Activated T-cell treated with anti-CD3 and anti-CD28 coated beads, Interleukin-2, amount 50 U/mL, for 48 hours (primary cell): Measurements from ENCODE around the gene RXFP2.
A peak's percentile ranks its signal among the peaks of the same experiment; 100 is the strongest.

Experiments used
- DNase-seq, 2 experiments: peaks; one replicate each; pipeline ENCODE4 v3.0.0-alpha.2; 2020

The RXFP2 gene, protein sequence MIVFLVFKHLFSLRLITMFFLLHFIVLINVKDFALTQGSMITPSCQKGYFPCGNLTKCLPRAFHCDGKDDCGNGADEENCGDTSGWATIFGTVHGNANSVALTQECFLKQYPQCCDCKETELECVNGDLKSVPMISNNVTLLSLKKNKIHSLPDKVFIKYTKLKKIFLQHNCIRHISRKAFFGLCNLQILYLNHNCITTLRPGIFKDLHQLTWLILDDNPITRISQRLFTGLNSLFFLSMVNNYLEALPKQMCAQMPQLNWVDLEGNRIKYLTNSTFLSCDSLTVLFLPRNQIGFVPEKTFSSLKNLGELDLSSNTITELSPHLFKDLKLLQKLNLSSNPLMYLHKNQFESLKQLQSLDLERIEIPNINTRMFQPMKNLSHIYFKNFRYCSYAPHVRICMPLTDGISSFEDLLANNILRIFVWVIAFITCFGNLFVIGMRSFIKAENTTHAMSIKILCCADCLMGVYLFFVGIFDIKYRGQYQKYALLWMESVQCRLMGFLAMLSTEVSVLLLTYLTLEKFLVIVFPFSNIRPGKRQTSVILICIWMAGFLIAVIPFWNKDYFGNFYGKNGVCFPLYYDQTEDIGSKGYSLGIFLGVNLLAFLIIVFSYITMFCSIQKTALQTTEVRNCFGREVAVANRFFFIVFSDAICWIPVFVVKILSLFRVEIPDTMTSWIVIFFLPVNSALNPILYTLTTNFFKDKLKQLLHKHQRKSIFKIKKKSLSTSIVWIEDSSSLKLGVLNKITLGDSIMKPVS

DNA sequence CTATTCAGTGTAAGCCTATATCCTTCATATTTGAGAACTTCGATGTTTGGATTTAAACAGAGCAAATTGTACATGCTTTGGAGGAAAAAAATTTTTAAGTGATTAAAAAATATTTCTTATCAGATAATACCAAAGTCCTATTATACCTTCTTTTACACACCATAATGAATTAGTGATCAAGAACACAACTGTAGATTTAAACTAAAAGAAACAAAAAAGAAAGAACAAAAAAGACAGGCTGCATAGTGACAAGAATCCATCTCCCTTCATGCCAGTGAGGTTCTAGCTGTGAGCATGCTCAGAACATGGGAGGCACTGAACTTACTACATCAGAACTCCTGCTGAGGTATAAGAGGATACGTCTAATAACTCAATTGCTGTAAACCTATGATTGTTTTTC, at the start of gene RXFP2:
RXFP2 (plus strand) TSS at position 301 of the 400 bp plus-strand sequence; CDS start at position 388, 87 bp downstream.
- no peak for DNase-seq

DNA sequence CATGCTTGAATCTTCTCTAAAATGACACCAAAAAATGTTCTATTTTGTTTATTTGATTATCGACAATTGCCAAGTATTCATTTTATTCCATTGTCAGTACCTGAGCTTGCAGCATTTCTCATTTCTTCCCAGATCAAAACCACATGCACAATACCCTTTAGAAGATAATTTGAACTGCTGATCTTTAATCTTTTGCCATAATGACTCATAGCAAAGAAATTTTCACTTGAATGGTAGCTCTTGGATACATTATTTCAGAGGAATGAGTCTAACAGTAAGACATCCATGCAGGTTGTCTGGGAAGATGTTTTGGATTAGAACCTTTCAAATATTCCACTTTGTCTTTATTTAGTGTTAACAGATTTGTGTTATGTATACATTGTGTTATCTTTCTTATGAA, 42.0 kb upstream of the RXFP2 start:
- DNase-seq = no peak

DNA sequence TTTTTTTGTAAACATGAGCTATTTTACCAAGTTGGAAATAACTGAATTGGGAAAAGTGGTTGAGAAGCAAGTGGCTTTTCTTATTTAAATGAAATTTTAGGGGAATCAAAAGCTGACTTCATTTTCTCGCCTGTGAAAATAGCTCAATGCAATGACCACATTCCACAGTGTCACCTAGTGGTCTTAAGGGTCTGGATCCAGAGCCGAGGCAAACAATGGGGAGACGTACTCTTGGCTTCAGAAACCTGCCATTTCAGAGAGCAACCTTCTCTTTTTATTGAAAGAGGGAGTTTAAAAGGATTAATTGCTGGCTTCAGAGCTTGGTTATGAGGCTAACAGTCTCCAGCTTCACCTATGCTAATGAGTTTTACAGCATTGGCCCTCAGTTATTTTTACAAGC, 39.7 kb upstream of the RXFP2 start:
- DNase-seq = no peak

DNA sequence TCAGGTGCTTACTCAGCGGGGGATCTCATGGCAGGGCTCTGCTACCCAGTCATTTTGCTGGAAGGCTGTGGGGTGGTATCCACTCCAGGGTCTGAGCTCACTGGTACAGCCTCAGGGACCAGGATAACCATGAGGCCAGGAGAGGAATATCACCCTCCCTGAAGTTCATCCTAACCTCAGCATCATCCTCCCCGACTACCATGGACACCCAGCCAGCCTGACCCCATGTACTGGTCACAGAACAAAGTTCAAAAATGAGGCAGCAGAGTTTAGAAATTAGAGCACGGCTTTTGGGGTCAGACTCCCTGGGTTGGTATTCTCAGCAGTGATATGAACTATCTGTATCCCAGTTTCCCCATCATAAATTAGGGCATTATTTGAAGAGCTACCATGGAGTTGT, 35.5 kb upstream of the RXFP2 start:
- DNase-seq = no peak

DNA sequence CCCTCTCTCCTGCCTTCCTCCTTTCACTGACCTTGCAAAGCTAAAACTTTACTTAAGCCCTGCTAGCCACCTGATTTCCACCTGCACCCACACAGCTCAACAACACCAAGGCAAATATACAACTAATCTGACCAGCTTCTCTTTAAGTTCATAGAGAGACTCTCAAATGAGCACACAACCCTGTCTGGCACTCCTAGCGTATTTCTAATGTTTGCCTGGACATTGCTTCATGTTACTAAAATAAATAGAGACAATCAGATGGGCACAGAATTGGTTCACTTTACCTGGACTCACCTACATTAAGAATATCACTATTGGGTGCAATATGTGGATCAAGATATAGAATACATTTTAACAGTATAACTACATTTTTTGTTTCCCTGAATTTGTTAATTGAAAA, 33.2 kb upstream of the RXFP2 start:
- no peak for DNase-seq

DNA sequence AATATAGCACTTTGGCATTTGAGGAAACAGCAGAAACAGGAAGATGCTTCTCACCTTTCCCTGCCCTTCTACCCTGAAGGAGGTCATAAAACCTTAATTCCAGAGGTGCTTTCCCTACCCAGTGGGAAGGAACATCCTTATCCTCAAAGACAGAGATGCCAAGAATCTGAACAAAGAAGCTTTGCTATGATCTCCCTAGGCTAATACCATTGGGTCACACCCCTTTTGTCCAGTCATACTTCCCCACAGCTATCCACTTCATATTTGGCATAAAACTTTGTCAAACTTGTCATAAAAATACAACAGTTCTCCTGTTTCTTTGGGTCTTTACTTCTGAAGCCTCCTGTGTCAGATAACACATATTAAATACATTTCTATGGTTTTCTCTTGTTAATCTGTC, 21.7 kb upstream of the RXFP2 start:
- DNase-seq = no peak

DNA sequence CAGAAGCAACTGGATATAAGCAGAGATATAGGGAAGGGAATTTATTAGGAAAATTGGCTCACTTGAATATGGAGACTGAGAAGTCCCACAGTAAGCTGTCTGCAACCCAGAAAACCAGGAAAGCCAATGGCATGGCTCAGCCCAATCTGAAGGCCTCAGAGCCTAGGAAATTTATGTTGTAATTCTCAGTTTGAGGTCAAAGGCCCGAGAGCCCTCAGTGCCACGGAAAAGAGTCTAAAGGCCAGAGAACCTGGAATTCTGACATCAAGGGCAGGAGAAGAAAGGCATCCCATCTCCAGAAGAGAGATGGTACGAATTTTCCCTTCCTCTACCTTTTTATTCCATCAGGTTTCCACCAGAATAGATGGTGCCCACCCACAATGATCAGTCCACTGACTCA, 20.1 kb upstream of the RXFP2 start:
- no peak for DNase-seq

DNA sequence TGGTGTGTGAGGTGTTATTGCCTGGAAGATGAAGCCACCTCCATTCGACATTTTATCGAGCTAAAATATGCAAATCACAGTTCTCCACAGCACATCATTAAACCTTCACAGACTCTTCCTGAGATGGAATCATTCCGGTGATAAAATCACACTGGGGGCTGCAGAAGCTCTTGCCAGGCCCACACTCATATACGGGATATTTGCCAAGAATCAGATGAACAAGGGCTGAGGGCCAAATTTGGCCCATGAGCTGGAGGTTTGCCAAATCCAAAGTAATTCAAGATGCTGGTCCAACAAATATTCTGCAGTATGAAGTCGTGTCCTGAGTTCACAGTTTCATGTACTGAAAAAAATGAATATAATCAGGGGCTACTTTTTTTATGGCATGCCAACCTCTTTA, 16.7 kb upstream of the RXFP2 start:
- DNase-seq = no peak

DNA sequence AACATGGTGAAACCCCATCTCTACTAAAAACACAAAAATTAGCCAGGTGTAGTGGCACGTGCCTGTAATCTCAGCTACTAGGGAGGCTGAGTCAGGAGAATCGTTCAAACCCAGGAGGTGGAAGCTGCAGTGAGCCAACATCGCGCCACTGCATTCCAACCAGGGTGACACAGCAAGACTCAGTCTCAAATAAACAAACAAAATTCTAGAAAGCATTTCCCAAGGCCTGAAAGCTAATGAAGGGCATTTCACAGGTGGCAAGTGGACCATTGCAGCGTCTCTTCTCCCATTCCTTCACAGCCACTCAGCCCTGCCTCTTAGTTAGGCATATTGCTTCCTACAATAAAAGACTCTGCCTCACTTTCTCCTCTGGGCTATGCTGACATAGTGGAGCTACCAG, 13.5 kb upstream of the RXFP2 start:
- DNase-seq = no peak

DNA sequence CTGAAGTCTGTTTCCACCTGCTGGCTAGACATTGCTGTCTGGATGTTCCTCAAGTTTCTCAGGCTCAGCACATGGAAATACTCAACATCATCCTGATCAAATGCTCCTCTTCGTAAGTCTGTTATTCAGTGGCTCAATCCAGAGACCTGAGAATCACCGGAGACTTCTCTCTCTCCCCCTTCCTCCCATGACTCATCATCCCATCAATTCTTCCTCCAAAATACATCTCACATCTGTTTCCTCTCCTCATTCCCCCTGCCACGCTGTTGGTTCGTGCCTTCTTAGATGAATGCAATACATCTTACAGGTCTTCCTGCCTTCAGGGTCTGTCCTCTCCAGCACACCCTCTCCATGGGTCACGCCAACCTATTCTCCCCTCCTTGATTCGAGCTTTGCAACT, 7.4 kb upstream of the RXFP2 start:
- no peak for DNase-seq

DNA sequence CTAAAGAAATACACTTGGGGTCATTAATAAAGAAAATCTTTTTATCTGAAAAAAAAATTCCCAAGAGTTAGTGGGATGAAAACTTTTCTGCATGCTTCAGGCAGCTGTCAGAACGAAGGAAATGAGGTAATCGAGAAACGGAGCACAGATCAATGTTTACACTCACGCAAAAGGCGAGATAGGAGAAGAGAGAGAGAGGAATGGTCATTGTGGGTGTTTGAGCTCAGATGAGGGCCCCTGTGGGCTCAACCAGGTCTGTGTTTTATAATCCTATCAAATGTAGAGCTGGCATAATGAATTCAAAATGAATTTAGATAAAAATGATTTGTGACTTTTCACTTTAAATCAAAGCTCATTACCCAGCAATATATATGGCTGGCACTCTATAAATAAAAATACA, 6.3 kb upstream of the RXFP2 start:
- DNase-seq = no peak

DNA sequence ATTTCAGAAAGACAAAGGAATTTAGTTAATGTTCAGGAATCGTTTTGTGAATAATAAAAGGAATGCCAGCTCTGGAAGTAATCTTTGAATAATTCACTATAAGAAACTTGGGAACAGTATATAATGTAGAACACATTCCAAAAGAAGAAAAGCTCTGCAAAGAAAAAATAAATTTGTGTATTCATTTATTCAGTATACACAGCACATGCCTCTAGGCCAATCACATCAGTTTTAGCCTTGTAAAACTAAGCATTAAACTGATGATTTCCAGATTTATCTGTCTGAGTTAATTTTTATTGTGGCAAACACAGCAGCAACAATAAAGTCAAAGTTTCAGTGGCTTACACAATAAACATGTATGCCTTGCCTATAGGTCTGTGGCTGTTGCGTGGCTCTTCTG, 5.7 kb upstream of the RXFP2 start:
- no peak for DNase-seq

DNA sequence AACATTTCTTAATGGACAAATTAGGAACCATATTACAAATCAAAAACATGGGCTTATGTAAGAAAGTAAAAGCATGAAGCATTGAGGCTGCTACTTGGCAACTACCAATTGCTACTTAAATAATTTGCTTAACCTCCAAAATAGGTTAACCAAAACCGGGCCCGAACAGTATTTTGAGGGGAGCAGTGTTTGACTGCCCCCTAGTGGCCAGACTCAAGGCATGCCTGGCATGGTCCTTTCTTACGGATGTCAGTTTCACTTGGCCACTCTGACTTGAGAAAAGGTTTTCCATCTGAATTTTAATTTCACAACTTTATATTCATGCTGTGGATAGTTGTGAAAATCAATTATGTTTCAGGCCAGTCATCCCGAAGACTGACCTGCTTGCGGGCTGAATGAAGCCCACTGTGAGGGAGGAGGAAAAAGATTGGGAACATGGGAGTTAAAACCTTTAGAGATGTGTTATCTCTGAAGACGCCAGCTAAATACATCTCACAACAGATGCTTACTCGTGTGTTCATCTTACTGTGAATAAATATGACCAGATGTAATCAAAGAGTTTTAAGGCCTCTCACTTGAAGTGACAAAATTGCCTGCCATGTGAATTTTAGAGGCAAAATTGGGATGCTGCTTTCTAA, 2.9 kb downstream of the RXFP2 start:
- DNase-seq = peak; percentile 63 to 70

DNA sequence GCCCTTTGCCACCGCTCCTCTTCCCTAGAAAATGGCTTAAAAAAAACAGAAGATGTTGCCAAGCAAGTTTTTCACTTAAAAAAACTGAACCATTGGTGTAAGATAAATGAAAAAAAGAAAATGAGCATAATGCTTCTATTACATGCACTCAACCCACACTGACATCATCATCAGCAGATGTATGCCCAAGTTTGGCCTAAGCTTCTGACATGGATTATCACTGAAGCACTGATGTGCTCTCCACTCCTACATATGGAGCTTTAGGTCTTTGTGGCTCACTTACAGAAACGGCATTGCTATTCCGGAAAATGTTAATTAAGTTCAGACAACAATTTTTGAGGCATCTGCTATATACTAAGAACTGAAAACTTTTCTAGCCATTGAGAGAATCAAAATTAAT, 8.0 kb downstream of the RXFP2 start:
- DNase-seq = no peak

DNA sequence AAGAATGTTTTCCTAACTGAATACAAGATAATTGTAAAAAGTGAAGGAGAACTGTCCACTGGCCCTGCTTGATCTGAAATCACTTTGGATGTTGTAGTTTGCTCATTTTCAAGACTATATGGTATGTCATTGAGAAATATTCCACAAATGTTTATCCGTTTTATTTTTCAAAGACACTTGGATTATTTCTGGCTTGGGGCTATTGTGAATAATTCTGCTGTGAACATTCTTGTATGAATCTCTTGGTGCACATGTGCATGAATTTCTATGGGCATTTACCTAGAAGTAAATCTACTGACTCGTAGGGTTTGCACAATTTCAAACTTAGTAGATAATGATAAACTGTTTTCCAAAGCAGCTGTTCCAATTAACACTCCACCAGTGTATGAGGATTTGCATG, 8.6 kb downstream of the RXFP2 start:
- no peak for DNase-seq

DNA sequence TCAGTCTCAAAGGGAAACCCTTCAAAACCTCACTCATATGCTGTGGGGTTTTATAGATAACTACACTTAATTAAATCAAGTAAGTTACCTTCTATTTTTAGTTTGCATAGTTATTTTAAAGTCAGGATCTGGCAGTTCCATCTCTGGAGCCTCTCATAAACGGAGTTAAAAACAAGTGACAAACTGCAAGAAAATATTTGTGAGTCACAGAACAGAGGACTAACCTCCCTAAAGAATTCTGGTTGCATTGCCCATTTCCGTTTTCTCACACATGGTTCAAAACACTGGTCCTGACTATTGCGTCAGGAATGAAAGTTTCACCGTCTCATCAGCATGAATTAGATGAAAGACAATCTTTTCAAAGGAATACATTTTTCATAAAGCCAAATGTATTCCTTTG, 10.6 kb downstream of the RXFP2 start:
- no peak for DNase-seq

DNA sequence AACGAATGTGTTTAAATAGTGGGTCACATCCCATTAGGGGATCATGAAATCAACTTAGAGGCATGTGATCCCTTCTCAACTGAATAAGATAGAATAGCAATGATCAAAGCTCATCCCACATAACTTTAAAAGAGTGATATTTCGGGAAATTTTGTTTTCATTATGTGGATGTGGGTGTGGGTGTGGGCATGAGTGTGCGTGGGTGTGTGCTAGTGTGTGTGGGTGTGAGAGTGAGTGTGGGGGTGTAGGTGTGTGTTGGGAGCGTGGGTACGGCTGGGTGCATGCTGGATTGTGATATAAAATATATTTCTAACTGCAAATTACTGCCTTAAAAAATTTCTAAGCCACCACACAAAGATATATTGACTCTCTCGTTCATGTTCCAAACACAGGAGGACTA, 15.9 kb downstream of the RXFP2 start:
- no peak for DNase-seq

DNA sequence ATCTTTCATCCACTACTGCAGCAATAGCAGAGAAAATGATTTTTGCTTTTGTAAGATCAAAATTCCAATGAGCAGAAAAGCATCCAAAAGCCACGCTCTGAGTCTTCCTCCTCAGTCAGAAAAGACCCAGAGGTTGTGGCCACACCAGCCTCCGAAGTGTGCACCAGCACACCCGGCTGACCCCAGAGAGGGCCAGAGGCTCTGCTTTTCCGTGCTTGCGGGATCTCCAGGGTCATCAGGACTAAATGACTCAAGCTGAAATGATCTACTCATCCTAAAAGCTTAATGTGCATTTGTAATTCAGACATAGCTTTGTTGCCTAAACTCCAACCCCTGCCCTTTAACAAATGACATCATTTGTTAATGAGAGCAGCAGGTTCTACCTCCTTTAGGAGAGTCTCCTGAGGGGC, 16.5 kb downstream of the RXFP2 start:
- DNase-seq = no peak

DNA sequence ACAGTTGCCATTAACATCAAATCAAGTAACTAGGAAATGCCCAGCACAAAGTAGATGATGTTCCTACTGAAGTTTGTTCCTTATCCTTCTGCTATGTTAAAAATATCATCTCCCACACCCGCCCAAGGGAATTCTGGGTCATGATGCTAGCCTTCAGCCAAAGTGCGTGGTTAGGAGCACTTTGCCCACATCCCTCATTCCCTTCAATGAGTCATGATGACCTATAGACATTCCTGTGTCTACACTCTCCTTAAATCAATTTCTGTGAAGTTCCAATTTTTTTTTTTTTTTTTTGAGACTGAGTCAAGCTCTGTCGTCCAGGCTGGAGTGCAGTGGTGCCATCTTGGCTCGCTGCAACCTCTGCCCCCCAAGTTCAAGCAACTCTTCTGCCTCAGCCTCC, 17.0 kb downstream of the RXFP2 start:
- DNase-seq = no peak

DNA sequence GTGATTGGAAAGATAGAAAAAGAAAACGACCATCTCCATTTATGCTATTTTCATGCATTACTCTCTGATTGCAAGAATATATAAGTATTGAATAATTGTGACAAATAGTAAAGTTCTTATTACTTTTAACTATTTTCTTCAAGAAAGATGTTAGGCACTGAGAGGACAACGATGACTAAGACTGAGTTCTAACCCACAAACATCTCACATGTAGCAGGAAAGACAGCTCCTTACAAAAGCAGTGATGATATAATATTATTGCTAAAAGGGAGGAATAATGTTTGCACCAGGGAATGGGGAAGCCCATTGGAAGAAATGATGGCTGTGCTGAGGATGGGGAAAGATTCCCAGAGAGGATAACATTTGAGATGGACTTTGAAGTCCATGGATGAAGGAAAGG, 22.6 kb downstream of the RXFP2 start:
- DNase-seq = no peak

DNA sequence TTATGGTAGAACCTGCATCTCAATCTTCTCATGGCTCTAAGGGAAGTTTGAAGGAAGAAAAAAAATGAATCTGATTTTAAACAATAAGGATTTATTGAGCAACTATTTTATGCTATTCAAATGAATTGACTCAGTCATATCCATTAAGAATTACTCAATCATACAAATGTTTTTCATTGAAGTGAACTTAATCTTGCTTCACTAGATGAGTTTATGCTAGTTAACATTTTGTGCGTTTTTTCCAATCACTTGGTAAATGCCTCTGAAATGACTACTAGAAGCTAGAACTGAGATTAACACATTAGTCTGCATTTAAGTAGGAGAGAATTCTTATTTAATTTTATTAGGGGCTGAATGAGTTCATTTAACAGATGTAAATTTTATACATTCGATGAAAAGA, 25.2 kb downstream of the RXFP2 start:
- DNase-seq = no peak

DNA sequence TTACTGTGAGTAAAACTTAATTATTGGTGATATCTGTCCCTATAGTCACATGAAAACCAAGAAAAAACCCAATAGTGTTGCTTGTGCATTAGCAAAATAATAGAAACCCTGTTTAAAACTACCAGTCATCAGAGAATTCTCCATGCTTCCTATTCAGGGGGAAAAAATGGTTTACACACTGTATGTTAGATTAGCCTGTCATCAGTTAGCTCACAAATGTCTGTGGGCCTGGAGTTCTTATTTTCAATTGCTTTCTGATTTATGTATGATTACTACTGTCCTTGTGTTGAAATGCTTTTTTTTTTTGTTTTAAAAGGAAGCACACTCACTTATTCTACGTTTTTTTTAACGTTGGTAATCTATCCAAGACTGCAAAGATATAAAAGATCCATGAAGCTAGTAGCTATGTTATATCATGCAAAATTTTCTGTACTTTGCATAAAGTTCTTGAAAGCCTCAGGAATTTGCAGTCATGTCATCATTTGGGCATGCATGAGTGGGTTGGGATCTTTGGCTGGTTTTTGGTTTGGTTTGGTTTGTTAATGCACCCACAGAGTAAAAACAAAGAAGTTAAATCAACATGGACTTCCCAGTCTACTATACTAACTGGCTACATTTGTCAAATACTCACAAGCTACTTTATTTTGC, 25.9 kb downstream of the RXFP2 start:
- DNase-seq = no peak

DNA sequence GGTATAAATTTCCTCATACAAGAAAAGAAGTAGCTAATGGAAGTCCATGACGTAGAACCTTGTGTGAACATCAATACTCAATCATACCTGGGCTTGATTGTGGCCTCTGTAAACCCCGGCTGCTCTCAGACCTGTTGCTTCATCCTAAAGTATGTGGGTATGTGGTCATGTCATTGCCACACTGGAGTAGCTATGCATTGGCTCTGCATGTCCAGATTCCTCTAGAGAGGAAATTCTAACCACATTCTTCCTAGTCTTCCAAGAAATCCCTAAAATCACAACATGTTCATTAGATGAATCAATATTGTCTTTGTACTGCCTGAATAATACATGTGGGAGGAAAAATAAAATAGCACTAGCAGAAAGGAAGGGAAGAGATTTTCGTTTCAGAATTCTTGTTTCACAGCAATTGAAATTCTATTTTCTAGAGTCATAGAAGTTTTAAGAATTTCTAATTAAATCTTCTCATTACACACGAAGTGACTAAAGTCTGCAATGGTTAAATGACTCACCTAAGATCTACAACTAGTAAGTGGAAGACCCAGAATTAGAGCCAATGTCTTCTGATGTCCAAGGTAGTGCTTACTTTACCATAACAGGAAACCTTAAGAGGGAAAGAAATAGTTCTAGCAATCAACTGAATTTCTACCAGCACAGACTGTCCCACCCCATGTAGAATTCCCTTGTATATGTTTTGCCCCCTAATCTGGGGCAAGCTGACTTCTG, 28.0 kb downstream of the RXFP2 start:
- DNase-seq = no peak
